ENCODE measurements around the gene H3-3A.

Gene H3-3A

DNA sequence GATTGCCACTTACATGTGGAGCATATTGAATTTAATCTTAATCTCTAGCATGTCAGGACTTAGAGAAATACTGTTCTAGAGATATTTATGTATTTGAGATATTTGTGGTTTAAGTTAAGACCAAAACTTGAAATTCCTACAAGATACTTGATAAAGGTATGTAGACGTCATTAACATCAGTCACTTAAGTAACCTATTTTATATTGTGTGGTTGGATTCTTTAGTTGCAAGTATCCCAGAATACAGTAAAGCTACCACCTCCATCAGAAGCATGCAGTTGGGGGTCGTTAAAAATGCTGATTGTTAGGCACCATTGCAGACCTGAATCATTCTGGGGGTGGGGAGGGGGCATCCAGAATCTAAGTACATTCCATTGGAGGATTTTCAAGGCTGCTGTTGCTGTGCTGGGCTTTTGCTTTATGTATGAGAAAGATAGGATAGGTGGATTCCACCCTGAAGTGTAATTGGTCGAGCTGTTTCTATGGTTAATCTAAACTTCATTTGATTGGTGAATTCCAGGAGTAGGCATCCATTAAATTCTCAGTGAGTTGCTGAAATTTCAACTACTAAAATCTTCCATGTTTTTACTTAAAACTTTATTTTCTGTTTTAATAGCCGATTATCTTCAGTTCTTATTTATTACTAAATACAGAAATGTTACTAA lies 4.0 kb downstream of the H3-3A start:
- no peak overlapping the region for H3K4me3 ChIP-seq (ENCODE audit: low read depth, low read length)
- TF ChIP-seq, protein P1, sequence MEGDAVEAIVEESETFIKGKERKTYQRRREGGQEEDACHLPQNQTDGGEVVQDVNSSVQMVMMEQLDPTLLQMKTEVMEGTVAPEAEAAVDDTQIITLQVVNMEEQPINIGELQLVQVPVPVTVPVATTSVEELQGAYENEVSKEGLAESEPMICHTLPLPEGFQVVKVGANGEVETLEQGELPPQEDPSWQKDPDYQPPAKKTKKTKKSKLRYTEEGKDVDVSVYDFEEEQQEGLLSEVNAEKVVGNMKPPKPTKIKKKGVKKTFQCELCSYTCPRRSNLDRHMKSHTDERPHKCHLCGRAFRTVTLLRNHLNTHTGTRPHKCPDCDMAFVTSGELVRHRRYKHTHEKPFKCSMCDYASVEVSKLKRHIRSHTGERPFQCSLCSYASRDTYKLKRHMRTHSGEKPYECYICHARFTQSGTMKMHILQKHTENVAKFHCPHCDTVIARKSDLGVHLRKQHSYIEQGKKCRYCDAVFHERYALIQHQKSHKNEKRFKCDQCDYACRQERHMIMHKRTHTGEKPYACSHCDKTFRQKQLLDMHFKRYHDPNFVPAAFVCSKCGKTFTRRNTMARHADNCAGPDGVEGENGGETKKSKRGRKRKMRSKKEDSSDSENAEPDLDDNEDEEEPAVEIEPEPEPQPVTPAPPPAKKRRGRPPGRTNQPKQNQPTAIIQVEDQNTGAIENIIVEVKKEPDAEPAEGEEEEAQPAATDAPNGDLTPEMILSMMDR (IDR thresholded peaks at IDR 0.05; ENCODE audit: insufficient read depth, low read depth, low read length, missing control alignments), result no peak
- no peak for DNase-seq (ENCODE audit: low read depth)

DNA sequence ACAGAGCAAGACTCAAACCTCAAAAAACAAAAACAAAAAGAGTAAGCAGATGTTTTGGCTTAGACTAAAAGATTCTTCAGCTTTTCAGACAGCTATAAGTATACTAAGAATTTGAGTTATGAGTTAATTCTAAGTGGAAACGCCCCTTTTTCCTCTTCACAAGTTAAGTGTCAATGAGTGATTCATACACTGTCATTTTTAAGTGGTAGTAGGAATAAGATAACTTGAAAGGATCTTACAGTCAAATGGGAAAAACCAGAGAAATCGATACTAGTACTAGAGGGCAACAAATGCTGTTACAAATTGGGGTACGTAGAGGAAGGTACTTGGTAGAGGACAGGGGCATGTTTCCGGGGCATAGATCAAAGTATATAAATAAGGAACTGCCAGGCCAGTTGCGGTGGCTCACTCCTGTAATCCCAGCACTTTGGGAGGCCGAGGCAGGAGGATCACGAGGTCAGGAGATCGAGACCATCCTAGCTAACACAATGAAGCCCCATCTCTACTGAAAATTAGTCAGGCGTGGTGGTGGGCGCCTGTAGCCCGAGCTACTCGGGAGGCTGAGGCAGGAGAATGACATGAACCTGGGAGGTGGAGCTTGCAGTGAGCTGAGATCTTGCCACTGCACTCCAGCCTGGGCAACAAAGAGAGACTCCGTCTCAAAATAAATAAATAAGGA lies 7.4 kb downstream of the H3-3A start:
- TF ChIP-seq, protein P1 (IDR thresholded peaks at IDR 0.05; ENCODE audit: insufficient read depth, low read depth, low read length, missing control alignments), result no peak
- no peak overlapping the region for H3K4me3 ChIP-seq (ENCODE audit: low read depth, low read length)
- no peak for DNase-seq (ENCODE audit: low read depth)

DNA sequence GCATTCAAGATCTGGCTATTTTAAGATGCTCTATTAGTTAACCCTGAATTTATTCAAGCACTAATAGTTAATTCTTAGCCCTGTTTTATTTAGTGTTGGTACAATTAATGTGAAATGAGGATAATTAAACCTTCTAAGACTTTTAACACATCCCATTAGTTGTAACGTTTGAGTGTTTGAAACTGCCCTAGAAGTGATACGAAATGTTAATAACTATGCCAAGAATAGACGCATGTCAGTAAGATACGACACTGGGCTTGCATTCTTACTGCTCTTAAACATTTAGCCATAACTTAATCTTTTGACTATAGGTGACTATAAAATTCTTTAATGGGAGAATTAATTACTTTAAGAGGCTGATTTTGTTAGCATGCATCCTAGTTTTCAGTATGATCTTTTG lies 9.8 kb downstream of the H3-3A start:
- TF ChIP-seq, protein P1 (IDR thresholded peaks at IDR 0.05; ENCODE audit: insufficient read depth, low read depth, low read length, missing control alignments), result no peak
- no peak for DNase-seq (ENCODE audit: low read depth)
- H3K4me3 ChIP-seq (ENCODE audit: low read depth, low read length), result no peak overlapping the region

- TF ChIP-seq, protein P1 (IDR thresholded peaks at IDR 0.05; ENCODE audit: insufficient read depth, low read depth, low read length, missing control alignments), result no peak
- no peak overlapping the region for H3K4me3 ChIP-seq (ENCODE audit: low read depth, low read length)
- no peak for DNase-seq (ENCODE audit: low read depth)
These were observed 10.9 kb downstream of the H3-3A start for GRCh38 chr1:226073184-226073950.

- TF ChIP-seq, protein P1 (IDR thresholded peaks at IDR 0.05; ENCODE audit: insufficient read depth, low read depth, low read length, missing control alignments), result no peak
- H3K4me3 ChIP-seq (ENCODE audit: low read depth, low read length), result no peak overlapping the region
- no peak for DNase-seq (ENCODE audit: low read depth)
These were observed 11.5 kb downstream of the H3-3A start for GRCh38 chr1:226074046-226074445.

DNA sequence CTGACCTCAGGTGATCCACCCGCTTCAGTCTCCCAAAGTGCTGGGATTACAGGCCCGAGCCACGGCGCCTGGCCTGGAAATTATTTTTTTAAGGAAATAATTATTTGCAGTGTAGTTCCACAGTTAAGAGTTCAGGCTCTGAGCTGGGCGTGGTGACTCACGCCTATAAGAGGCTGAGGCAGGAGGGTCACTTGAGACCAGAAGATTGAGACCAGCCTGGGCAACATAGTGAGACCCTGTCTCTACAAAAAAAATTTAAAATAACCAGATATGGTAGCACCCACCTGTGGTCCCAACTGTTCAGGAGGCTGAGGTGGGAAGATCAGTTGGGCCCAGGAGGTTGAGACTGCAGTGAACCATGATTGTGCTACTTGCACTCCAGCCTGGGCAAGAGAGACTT lies 13.9 kb downstream of the H3-3A start:
- no peak overlapping the region for H3K4me3 ChIP-seq (ENCODE audit: low read depth, low read length)
- no peak for DNase-seq (ENCODE audit: low read depth)
- TF ChIP-seq, protein P1 (IDR thresholded peaks at IDR 0.05; ENCODE audit: insufficient read depth, low read depth, low read length, missing control alignments), result no peak
